SK-N-MC (cell line): ENCODE measurements around the gene HOXD12.

Experiments
- EZH2 ChIP-seq: fragments of 200-600 bp; sonication (generic); IDR thresholded peaks from one replicate; pipeline ENCODE4 v1.6.1; 2017; ENCODE audit warnings: antibody characterized with exemption
- POLR2AphosphoS5 ChIP-seq: IDR thresholded peaks from 2 replicates; pipeline ENCODE4 v1.6.1; 2012; ENCODE audit warnings: mild to moderate bottlenecking, low read depth, low read length, borderline replicate concordance

DNA sequence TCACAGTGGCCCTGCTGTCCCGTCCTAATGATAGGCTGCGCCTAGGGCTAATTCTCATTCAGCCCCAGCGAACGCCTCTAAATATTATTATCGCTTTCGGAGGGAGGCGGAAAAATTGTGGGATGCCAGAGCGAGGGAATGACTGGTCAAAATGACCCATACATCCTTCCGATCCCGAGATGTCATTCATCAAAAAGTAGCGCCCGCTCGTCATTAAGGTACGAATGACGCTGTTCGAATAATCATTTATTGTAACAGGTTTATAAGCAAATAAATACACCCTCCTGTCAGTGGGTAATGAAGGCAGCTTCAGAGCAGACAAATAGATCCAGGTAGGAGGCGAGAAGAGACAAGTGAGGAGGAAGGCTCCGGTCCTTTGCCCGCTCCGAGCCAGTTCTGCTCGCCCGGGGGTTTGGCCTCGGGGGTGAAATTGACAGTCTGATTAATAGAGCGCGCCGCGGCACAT lies 15.8 kb upstream of the HOXD12 start, which contains the start of gene EVX2:
- TF ChIP-seq EZH2, result no peak
- no peak for TF ChIP-seq POLR2AphosphoS5
